Activated CD4-positive, alpha-beta T cell treated with anti-CD3 and anti-CD28 coated beads, Interleukin-2, Interleukin-6, amounts not matched to agents 100 ng/mL and 50 ng/mL, durations not matched to agents 16 hours and 8 hours (primary cell): ENCODE measurements around the gene PALM2AKAP2.

Experiments used
- DNase-seq: peaks from one replicate; pipeline ENCODE4 v3.0.0-alpha.2; 2020

PALM2AKAP2 gene

DNA sequence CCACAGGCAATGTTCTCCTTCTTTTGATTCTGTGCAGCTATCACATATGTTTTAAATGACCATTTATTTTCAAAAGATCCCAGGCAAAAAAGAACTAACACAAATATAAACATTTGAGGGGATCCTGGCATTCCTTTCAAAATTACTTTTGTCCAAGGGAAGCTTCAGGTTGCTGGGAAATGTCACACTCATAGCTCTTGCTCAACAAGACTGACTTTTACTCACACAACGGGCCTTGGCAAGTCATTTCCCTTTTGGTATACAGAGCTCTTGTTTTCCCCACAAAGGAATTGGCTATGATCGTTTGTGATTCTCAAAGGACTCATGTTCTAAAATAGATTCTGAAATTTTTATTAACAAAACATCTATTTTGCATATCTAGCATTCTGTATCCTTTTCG lies 4.5 kb upstream of the PALM2AKAP2 start:
- DNase-seq = no peak

DNA sequence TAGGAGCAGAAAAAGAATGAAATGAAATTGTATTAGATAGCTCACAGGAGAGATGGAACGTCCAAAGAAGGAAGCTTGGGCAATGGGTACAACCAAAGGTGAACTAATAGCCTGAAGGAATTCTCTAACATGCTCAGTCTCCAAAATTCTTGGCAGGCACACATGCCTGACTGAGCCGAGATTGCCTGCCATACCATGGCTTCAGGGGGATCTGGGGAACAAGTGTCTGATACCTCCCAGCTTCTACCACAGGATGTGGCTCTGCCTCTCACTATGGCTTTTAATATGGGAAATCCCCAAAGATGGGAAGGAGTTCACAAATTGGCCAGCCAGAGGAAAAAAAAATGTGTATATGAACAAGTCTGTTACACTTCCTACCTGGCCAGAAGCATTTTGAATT lies 3.6 kb upstream of the PALM2AKAP2 start:
- no peak for DNase-seq

DNA sequence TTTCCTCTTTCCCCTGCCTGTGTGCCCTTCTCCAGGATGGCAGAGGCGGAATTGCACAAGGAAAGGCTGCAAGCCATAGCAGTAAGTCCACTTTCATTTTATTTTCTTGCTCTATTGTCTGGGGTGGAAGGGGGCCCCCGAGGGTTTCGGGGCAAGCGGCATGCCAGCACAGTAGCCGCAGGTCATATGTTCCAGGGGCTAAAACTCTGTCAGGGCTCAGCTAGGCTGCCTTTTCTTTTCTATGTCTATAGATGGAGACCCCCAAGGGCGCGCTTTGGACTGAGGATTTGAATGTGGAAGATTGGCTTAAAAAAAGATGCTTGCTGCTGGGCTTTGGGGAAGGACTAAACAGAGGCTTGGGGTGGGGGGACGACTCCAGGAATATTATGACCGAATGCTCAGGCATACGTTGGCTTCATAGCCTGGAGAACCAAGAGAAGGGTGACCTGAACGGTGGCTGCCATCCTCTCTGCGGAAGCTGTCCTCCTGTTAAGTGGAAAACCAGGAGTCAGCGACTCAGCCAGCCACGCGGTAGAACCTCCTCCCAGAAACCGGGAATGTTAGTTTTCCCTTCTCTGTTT lies 545 bp downstream of the PALM2AKAP2 start:
- DNase-seq = no peak

DNA sequence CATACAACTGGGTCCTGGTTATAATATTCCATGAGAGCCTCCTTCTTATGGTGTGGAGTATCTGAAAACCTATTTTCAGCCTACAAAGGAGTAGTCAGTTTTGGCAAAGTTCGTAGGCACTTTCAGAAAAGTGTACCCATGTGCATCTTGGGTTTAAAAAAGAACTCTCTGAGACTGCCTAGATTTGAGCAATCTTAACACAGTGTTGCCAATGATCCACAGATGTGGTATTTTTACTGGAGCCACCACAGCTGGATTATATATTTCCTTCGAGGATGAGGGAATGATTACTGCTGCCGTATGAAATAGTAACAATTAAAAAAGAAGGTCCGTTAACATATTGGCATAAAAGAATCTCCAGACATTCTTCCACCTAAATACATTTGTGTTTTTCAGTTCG lies 1.1 kb downstream of the PALM2AKAP2 start:
- DNase-seq = no peak

DNA sequence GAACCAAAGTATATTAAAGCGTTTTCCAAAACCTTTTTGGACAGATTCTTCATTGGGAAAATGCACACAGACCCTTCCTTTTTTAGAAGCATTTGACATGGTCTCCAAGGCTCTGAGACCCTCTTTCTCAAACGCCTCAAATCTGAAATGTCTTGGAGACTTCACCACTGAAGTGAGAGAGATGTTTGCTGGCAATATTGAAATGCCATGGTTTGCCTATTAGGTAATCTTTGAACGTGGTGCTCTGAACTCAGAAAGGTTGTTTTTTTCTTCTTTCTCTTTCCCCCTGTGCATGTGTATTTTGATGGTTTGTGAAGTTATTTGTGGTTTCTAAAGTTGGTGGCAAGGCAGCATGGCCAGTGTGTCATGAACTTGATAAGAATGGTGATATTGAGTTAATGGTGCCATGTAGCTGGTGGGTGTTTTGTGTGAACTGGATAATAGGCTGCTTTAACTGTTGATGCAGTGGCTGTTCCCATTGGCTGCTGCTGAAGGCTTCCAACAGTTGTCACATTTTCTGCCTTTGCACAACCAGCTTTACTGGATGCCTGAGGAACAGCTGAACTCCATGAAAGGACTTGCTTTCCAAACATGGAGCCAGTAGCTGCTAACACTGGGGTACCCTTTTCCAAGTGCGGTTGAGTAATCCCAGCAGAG lies 1.7 kb downstream of the PALM2AKAP2 start:
- DNase-seq = no peak

DNA sequence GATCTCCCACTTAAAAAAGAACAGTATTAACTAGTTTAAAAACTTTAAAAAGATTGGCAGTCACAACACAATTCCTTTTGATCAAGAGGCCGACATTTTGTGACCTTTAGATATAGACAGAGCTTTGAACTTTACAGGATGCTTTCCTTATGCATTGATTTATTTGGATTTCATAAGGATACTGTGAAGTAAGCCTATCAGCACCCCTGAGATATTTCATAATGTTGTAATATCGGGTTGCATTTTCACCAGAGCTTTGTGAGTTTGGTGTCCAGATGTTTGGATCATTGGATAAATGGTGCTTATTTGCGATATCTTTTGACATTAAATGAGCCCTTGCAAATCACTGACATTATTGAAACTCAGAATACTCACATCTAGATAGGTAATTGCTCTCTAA lies 7.7 kb downstream of the PALM2AKAP2 start:
- DNase-seq = no peak

DNA sequence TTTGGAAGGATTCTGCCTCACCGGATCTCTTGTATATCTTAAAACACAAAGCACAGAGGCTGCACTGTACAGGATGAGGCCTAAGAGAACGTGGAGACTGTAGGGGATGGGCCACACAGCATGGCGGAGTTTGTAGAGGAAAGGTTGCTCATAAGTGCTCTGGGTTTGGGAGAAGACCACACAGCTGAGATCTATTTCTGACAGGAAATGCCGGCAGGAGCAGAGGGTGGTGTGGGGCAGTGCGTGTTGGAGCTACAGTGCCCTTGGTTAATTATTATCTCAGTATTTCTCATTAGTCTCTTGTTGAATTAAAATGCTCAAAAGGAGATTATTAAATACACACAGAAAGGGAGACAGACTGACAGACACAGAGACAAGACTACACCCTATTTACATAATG lies 9.6 kb downstream of the PALM2AKAP2 start:
- DNase-seq = no peak

DNA sequence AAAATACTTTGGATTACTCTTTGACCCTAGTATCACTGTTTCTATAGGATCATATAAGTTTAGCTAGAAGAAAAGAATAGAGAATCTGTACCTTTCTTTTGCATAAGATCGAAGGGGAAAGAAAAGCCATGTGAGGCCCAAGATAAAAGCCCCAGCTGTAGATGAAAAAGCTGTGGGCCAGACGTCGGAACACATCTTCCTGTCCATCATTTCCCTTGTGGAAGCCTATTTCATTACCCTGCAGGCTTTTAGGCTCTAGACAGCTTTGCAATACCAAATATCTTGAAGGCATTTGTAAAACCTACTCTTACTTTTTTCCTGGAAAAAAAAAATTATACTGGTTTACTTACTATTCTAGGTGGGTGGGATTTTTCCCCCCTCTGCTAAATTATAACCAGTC lies 10.0 kb downstream of the PALM2AKAP2 start:
- no peak for DNase-seq

DNA sequence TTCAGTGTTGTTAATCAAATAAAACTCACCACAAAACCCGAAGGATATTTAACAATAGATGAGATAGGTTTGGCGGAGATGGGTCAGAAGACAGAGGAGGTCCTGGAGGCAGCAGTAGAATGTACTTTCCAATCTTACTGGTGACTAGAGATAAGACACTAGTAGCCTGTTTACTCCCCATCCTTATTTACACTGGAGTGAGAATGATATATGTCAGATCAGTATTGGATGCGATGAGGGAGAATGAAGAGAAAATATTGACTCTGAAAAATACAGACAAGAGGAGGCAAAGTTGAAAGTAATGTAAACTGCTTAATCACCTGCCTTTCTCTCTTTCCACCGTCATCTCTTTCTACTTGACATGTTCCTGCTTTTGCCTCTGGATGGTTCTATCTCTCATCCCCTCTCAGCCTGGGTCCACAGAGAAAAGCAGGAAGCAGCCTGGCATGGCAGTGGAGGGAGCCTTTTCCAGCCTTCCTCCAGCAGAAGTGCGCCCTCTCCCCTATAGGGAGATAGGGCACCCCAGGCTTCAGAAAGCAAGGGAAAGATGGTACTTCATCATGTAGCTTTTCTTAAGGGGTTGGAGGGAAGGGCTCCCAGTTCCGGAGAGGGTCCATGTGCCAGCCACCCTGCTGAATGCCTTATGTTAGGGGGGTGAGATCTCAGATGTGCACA lies 11.1 kb downstream of the PALM2AKAP2 start:
- DNase-seq = no peak

DNA sequence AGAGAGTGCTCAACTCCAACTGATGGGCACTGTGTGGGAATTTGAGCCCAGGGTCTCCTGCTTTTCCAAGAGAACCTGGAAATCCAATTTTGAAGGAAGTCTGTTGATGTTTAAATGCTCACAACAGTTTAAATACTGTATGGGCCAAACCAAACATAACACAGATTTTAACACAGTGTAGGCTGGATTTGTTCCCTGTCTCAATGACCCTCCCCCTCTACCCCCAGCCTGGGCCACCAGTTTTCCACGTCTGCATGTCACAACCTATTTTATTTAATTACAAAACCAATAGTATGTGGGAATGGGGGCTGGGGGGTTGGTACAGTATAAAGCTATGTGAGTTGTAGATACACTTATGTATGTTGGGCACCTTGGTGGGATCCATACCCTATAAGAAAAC lies 11.7 kb downstream of the PALM2AKAP2 start:
- no peak for DNase-seq

DNA sequence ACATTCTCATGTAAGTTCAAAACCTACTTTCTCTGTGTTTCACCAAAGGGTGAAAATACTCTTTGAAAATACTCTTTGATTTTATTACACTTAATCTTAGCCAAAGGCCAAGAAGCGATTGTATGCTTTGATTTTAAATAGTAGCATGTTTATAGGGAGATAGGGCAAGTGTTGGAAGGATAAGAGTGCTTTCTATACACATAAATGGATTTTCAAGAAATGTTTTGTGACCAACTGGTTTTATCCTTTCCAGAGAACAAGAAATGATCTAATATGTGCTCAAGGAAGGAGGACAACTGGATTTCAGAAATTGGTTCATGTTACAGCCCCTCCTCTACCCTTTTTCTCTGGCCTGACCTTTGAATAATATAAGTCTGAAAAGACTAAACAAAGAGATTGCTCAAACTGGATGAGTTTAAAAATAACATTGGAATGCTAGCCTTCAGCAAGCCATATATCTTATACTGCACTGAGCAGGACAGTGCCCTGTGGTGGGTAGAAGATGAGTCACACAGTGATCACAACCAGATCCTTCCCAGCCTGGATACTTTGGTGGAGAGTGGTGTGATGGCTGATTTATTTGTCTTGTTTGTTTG lies 13.1 kb downstream of the PALM2AKAP2 start:
- DNase-seq = no peak

DNA sequence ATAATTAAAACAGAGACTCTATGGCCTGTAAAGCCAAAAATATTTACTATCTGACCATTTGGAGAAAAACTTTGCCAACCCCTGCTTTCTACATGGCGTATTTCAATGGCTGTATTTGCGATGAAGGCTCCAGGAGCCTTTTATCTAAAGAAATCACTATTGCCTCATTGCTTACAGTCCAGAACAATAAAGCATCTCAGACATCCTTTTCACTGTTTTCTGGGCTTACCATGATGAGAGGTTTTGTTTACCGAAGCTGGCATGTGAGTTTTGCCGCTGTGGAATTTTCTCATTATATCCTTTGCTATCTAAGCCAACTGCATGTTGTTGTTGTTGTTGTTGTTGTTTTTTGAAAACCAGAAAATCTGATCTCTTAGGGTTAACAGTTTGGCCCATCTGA lies 13.9 kb downstream of the PALM2AKAP2 start:
- no peak for DNase-seq

DNA sequence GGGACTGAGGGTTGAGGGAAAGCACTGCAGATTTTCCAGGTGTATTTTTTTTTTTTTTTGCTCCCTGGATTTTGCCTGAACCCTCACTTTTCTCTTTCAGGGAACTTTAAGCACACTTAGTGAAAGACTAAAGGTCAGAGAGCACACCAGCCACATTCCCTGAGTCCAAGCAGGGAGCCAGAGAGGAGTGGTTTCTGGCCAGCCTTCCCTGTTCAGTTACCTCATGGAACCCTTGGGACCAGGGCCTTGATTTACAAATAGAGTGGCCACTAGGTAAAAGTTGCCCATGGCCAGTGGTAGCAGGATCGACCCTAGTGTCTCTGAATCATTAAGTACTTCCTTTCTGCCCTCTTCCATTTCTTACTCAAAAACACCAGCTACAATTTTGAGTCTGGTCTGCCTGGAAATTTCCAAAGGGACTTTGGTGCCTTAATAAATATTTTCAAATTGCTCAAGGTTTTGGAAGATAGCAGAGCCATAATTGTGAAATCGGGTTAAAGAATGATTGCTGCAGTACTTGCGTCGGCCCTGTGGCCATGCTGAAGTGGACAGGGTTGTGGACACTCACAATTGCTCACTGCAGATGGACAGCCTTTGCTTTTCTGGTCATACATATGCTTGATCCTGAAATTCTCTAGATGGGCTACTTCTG lies 14.5 kb downstream of the PALM2AKAP2 start:
- DNase-seq = no peak

DNA sequence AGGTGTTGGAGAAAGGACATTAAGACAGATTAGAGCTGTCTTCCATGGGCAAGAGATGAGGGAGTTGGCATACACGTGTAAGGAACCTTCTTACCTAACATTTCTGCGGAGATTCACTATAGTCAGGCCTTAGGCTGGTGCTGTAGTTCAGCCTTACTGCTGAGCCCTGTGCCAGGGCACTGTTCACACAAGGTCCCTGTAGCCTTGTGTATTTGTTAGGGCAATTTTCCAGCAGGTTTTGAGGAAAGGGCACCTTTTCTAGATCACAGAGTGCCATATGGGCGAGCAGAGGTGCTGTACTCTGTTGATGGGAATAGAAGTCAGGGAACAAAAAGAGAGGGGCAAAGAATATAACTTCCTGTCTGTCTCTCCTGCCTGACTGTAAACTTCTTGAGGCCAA lies 15.6 kb downstream of the PALM2AKAP2 start:
- no peak for DNase-seq

DNA sequence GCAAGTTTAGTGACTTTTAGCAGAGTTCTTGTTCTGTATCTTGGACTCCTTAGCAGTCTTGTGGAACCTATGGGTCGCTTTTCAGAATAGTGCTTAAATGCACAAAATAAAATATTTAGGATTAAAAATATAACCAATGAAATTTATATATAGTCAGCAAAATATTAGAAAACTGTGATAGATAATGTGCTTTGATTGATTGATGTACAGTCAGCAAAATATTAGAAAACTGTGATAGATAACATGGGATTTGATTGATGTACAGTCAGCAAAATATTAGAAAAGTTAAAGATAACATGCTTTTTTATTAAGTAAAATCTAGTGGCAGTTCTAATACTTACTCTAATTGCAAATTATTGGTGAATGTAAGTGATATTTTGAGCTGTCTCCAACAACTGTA lies 16.1 kb downstream of the PALM2AKAP2 start:
- no peak for DNase-seq

DNA sequence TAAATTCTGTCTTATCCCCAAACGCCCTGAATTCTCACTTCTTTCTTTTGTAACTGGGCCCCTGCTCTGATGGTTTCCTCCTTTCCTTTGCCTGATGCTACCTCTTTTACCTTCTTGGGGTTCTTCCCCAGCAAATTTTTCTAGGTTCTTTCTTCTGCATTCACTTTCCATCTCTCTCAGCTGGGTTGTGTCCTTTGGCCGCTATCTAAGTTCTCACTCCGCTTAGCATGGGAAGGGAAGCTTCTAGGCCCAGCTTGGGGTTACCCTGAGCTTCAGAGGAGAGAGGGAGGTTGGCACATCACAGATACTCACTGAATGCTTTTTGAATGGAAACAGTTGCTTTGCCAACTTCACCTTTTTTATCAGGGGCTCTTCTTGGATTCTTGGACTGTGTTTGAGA lies 17.0 kb downstream of the PALM2AKAP2 start:
- no peak for DNase-seq

DNA sequence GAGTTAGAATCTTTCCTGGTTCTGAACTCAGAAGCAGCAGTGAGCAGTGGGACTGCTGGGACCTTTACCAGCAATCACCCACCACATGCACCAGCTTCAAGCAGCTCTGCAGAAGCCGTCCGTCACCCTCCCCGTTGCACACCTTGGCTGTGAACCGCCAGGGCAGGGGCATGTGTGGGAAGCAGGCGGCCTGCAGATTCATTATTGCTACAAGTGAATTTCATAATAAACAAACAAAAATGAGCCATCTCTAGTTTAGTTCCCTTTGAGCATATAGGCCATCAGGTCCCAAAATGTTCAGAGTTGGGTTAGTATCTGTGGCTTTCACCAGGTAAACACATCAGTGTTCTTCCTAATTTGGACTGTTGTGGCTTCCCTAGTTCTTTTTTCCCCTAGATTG lies 17.5 kb downstream of the PALM2AKAP2 start:
- DNase-seq = no peak

DNA sequence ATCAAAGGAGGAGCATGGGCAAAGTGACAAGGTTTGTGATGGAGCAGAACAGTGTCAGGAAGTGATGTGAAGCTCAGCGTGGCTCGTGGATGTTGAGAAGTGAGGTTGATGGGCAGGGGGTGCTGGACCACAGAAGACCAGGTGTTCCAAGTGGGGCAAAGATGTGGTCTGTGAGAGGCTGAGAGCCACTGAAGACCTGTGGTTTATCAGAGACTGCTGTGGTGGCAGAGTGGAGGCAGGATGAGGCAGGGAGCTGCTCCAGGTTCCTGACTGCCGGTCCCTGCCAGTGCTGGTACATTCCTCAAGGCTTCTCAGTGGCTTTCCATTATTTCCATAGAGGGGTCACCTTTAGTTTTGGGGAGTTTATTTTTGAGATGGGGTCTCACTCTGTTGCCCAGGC lies 19.1 kb downstream of the PALM2AKAP2 start:
- no peak for DNase-seq

DNA sequence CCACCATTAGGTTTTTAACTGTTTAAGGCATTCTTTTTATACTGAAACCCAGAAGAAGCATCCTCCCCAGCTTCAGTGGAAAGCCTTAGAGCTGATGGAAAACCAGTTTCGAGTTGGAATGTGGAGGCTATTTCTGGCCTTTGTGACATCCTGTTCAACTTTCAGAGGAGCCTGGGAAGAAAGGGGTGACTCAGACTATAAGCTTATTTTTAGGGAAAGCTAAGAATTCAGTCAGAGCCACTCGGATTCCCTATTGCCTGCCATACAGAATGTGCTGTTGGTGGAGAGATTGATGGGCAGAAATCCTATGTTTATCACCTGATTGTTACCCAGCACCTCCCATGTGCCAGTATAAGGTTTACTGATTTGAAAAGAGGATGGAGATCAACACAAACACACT lies 19.8 kb downstream of the PALM2AKAP2 start:
- DNase-seq = no peak

DNA sequence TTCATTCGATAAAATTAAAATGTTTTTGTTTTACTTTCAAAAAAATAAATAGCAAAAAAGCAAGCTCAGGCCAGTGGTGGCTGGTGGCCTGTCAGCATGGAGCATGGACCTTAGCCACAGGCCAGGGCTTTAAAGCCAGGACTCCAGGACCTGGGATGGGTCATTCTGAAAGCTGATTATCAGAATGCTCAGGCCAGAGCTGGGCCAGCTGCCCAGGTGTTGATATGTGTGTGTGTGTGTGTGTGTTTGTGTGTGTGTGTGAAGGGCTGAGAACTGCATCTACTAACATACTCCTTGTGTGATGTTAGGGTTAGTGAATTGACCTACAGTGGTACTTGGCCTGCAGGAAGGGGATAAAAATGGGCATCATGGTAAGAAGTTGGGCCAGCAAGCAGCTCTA lies 21.5 kb downstream of the PALM2AKAP2 start:
- DNase-seq = no peak

DNA sequence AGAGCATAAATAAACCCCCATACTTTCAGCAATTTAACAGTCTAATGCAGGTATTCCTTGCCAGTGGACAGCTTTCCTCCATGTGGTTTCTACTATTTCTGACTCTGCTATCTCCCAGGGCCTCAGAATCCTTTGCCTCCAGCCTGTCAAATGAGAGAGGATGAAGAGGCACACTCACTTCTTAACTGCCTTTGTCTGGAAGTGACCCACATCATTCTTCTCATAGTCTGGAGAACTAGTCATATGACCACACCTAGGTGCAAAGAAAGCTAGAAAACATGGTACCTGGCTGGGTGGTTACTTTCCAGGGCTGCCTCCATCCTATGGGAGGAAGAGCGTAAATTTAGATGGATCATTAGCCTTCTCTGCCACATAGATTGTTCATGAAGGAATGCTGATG lies 22.5 kb downstream of the PALM2AKAP2 start:
- no peak for DNase-seq

DNA sequence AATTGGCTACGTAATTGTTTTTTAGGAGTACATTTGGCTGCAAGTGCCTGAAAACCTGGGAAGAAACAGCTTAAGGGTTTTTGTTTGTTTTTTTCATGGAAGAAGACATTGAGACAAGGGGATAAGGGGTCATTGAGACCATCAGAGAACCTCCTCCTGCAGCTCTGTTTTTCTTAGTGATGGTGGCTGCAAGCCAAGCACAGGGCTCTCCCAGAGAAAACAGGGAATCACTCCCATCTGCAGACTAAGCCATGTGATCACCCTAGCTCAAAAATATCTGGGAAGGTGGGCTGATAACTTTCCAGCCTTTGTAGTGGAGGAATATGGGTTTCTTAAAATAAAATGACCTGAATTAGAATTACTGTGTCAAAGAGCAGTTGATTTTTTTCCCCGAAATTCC lies 25.1 kb downstream of the PALM2AKAP2 start:
- no peak for DNase-seq

DNA sequence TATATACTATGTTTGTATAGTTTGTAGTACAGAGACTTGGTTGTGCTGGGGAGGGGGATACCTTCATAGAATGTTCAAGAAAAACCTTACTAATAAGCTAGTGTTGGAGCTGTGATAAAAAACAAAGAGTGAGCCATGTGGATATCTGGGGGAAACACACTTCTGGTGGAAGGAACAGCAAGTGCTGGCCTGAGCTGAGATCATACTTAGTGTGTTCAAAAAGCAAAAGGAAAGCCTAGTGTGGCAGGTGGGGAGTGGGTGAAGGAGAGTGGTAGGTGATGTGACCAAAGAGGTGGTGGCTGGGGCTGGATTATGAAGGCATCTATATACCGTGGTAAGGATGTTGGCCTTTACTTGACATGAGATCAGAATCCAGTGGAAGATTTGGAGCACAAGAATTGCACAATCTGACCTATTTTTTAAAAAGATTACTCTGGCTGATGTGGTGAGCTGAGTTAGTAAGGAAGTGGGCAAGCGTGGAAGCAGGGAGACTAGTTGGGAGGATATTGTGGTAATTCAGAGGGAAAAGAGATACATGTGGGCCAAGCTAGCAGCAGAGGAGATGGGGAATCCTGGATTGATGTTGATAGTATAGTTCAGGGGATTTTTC lies 26.6 kb downstream of the PALM2AKAP2 start:
- no peak for DNase-seq
